Left lung (tissue), 10 donors: ENCODE measurements around the gene KIAA0513. TPM values are rescaled to one million over a fixed set of nuclear protein-coding genes. Genes with fewer than 3 reads are reported as not detected.

Experiments used
- ATAC-seq: fragments of 200-7000 bp; cut with Tn5 transposase; one replicate; pipeline ENCODE4 v1.9.1; 2020; ENCODE audit warnings: moderate library complexity
- DNase-seq, 4 donors: peaks; one replicate each; pipeline ENCODE4 v3.0.0-alpha.2; 2013 to 2020
- H3K27ac ChIP-seq, 2 donors: fragments of 200-600 bp; sonication (generic) in 1 of 2; one replicate each; pipeline versions ENCODE4 v1.5.0 to v1.8.0; 2020 to 2021
- H3K27me3 ChIP-seq, 2 donors: fragments of 200-600 bp; sonication (generic) in 1 of 2; one replicate each; pipeline versions ENCODE4 v1.5.0 to v1.8.0; 2020 to 2021
- H3K36me3 ChIP-seq, 2 donors: fragments of 200-600 bp; sonication (generic) in 1 of 2; one replicate each; pipeline versions ENCODE4 v1.5.0 to v1.8.0; 2020 to 2021
- H3K4me1 ChIP-seq, 2 donors: fragments of 200-600 bp; one replicate each; pipeline ENCODE4 v1.8.0; 2021
- H3K4me3 ChIP-seq, 2 donors: fragments of 200-600 bp; sonication (generic) in 1 of 2; one replicate each; pipeline versions ENCODE4 v1.5.0 to v1.8.0; 2020 to 2021; ENCODE audit warnings: mild to moderate bottlenecking in 1 of 2
- H3K9me3 ChIP-seq, 2 donors: fragments of 200-600 bp; sonication (generic) in 1 of 2; one replicate each; pipeline versions ENCODE4 v1.5.0 to v1.8.0; 2020 to 2021
- CTCF ChIP-seq, 2 donors: fragments of 200-600 bp; sonication (generic) in 1 of 2; IDR thresholded peaks; one replicate each; pipeline versions ENCODE4 v1.5.0 to v1.8.0; 2021; ENCODE audit warnings: antibody characterized with exemption in 2 of 2
- intact Hi-C, 2 donors: fragments of 100-400 bp; cut with DNase I; formaldehyde crosslinking; loops; one replicate each; pipeline versions ENCODE4 v1.11.2 to v1.14.2; 2022
- polyA plus RNA-seq, 6 donors: library from polyadenylated mRNA; unstranded; fragments of 120-200 nt; gene quantifications; one replicate each; pipeline ENCODE4 v1.2.1, GENCODE V29; 2013; ENCODE audit not compliant: insufficient read length in 6 of 6
- total RNA-seq, 2 donors: library from RNA; stranded (reverse); fragmentation: NEBNext Ultra II Directional; extraction: Animal tissue kit (Norgen Biotek cat#: 25700); gene quantifications; one replicate each; pipeline ENCODE4 v1.2.1, GENCODE V29; 2021
- donor health status: DM: no; HTN: yes; CAD: no.
- donor health status: DM: no; HTN: no; CAD: no.

KIAA0513 gene
- total and polyA plus RNA-seq, 8 donors = 4.4 to 31.7 (median 7.6) TPM

- DNase-seq (no peak), ATAC-seq (peak; percentile 49)
- H3K27ac ChIP-seq = peak overlapping the region; percentile 89 to 93
- no peaks in the 10 kb centered on the region for H3K27me3 ChIP-seq
- intact Hi-C loops = no loop called here
- peaks cover 8 to 56% of the 10 kb centered on the region in 2 donors for H3K4me1 ChIP-seq
- no peak for TF ChIP-seq CTCF (IDR thresholded peaks at IDR 0.05)
- H3K36me3 ChIP-seq = no peaks in the 10 kb centered on the region
- peak overlapping the region in 1 of 2 donors; percentile 88 for H3K4me3 ChIP-seq
- H3K9me3 ChIP-seq = no peaks in the 10 kb centered on the region
These were observed 1.6 kb upstream of the KIAA0513 start for GRCh38 chr16:85025781-85026653.

- H3K4me3 ChIP-seq = peak overlapping the region; percentile 66 to 88
- intact Hi-C loops = no loop called here
- ATAC-seq (peak; percentile 54), DNase-seq (no peak)
- no peaks in the 10 kb centered on the region for H3K9me3 ChIP-seq
- peaks cover 8 to 56% of the 10 kb centered on the region in 2 donors for H3K4me1 ChIP-seq
- TF ChIP-seq CTCF (IDR thresholded peaks at IDR 0.05) = no peak
- H3K36me3 ChIP-seq = peaks cover 0 to under 1% of the 10 kb centered on the region in 2 donors
- peak overlapping the region; percentile 89 to 93 for H3K27ac ChIP-seq
- H3K27me3 ChIP-seq = no peaks in the 10 kb centered on the region
These were observed 892 bp upstream of the KIAA0513 start for GRCh38 chr16:85026703-85027102.

GRCh38 chr16:85027958-85028684 is 526 bp downstream of the KIAA0513 start:
- no peaks in the 10 kb centered on the region for H3K9me3 ChIP-seq
- peaks cover 8 to 56% of the 10 kb centered on the region in 2 donors for H3K4me1 ChIP-seq
- H3K4me3 ChIP-seq = peak overlapping the region; percentile 66 to 88
- no peaks in the 10 kb centered on the region for H3K27me3 ChIP-seq
- ATAC-seq (peak; percentile 20), DNase-seq (no peak)
- intact Hi-C loops = no loop called here
- TF ChIP-seq CTCF (IDR thresholded peaks at IDR 0.05) = no peak
- H3K36me3 ChIP-seq = peaks cover 0 to 13% of the 10 kb centered on the region in 2 donors
- H3K27ac ChIP-seq = peak overlapping the region; percentile 89 to 93

- H3K27me3 ChIP-seq = no peaks in the 10 kb centered on the region
- intact Hi-C loops = no loop called here
- H3K27ac ChIP-seq = peak overlapping the region; percentile 41 to 93
- peaks cover 8 to 56% of the 10 kb centered on the region in 2 donors for H3K4me1 ChIP-seq
- H3K9me3 ChIP-seq = no peaks in the 10 kb centered on the region
- H3K4me3 ChIP-seq = peak overlapping the region; percentile 66 to 88
- ATAC-seq = peak; percentile 34
- TF ChIP-seq CTCF (IDR thresholded peaks at IDR 0.05) = no peak
- peaks cover 0 to 16% of the 10 kb centered on the region in 2 donors for H3K36me3 ChIP-seq
- DNase-seq = peak in 1 of 4 donors; percentile 71
These were observed 1.3 kb downstream of the KIAA0513 start for GRCh38 chr16:85028685-85029407.
